MCF 10A (cell line): ENCODE measurements around the gene C2CD4D. TPM values are rescaled to one million over a fixed set of nuclear protein-coding genes. Genes with fewer than 3 reads are reported as not detected.

Source experiments
- BruUV-seq: library from RNA; stranded (reverse); fragments of 400-500 nt; replicated peaks from 2 replicates; lab custom pipeline; 2021; lab: Mats Ljungman, UMichigan
- CTCF ChIA-PET: fragments of 300-600 bp; sonication (Branson Sonifier 250); formaldehyde crosslinking; extraction: SDS; loops from one replicate; lab custom pipeline; 2021; ENCODE audit warnings: antibody characterized with exemption, inconsistent platforms; lab: Yijun Ruan, JAX
- POLR2A ChIA-PET: fragments of 300-600, 350-650 bp; sonication (Branson Sonifier 250); formaldehyde crosslinking; extraction: SDS; loops from one replicate; lab custom pipeline; 2020; ENCODE audit warnings: antibody characterized with exemption, inconsistent platforms; lab: Yijun Ruan, JAX
- DNase-seq: peaks from one replicate; pipeline ENCODE4 v3.0.0-alpha.2; 2018; ENCODE audit not compliant: unreplicated experiment
- H3K27ac Mint-ChIP-seq: one replicate; pipeline ENCODE4 v1.8.0; 2022; ENCODE audit warnings: mild to moderate bottlenecking, low read depth, mixed read lengths; ENCODE audit not compliant: unreplicated experiment
- H3K27me3 Mint-ChIP-seq: one replicate; pipeline ENCODE4 v1.8.0; 2022; ENCODE audit warnings: mixed read lengths; ENCODE audit not compliant: insufficient read depth, unreplicated experiment
- H3K36me3 Mint-ChIP-seq: one replicate; pipeline ENCODE4 v1.8.0; 2022; ENCODE audit warnings: mild to moderate bottlenecking, moderate library complexity, mixed read lengths; ENCODE audit not compliant: insufficient read depth, unreplicated experiment
- H3K4me1 Mint-ChIP-seq: one replicate; pipeline ENCODE4 v1.8.0; 2022; ENCODE audit warnings: mixed read lengths; ENCODE audit not compliant: insufficient read depth, unreplicated experiment
- H3K4me3 Mint-ChIP-seq: one replicate; pipeline ENCODE4 v1.8.0; 2022; ENCODE audit warnings: mild to moderate bottlenecking, moderate library complexity, mixed read lengths; ENCODE audit not compliant: unreplicated experiment
- H3K9me3 Mint-ChIP-seq: one replicate; pipeline ENCODE4 v1.8.0; 2022; ENCODE audit warnings: mixed read lengths; ENCODE audit not compliant: unreplicated experiment
- CTCF ChIP-seq: fragments of 200-600 bp; IDR thresholded peaks from one replicate; pipeline ENCODE4 v1.8.0; 2022; ENCODE audit warnings: antibody characterized with exemption, mild to moderate bottlenecking; ENCODE audit not compliant: unreplicated experiment
- intact Hi-C: fragments of 100-400 bp; cut with micrococcal nuclease; formaldehyde crosslinking; loops from 2 replicates; pipeline ENCODE4 v1.14.1; 2022
- total RNA-seq: library from RNA; stranded (reverse); gene quantifications from 2 replicates; pipeline ENCODE4 v1.2.3, GENCODE V29; 2022

The C2CD4D gene
- total RNA-seq, 1 experiment from 2014 or later, result not detected

- ChIA-PET CTCF (interaction anchor here (0.7 to 0.9 kb wide), 2 partner anchors 31 to 71 kb away, joined by 3 to 4 read pairs; no protein-coding TSS in a partner anchor), POLR2A (interaction anchor here (1.1 kb wide), 1 partner anchor 15 kb away, joined by 4 read pairs; the partner anchor contains the start of gene TDRKH)
- no peak for TF ChIP-seq CTCF
- no peaks in the 10 kb centered on the region for H3K9me3 Mint-ChIP-seq
- H3K4me3 Mint-ChIP-seq, result no peak within 1 kb of the TSS
- no TSS peak for BruUV-seq
- H3K36me3 Mint-ChIP-seq, result no peaks in the 10 kb centered on the region
- no peaks in the 10 kb centered on the region for H3K4me1 Mint-ChIP-seq
- peaks cover 68% of the 10 kb centered on the region for H3K27me3 Mint-ChIP-seq
- DNase-seq, result no peak
- intact Hi-C loops, result no loop called here
- no peak within 1 kb of the TSS for H3K27ac Mint-ChIP-seq
Measured at GRCh38 chr1:151805066-151805820, 34.4 kb downstream of the C2CD4D start, which contains the start of gene LINGO4. Gene LINGO4 (minus strand): TSS chr1:151805419. CDS start chr1:151802704, 2,715 bp downstream.

GRCh38 chr1:151803915-151804314 lies 35.7 kb downstream of the C2CD4D start:
- DNase-seq, result no peak
- BruUV-seq, result no TSS peak
- Mint-ChIP-seq H3K27ac (no peak overlapping the region), H3K4me3 (no peak overlapping the region), H3K36me3 (no peaks in the 10 kb centered on the region), H3K9me3 (no peaks in the 10 kb centered on the region), H3K27me3 (peaks cover 79% of the 10 kb centered on the region), H3K4me1 (peaks cover 8% of the 10 kb centered on the region)
- CTCF ChIA-PET, result interaction anchor here (1.0 kb wide), 1 partner anchor 32 kb away, joined by 4 read pairs; no protein-coding TSS in a partner anchor
- no peak for TF ChIP-seq CTCF
- intact Hi-C loops, result no loop called here
- POLR2A ChIA-PET, result interaction anchor here (1.6 kb wide), 1 partner anchor 14 kb away, joined by 9 read pairs; the partner anchor contains the start of gene TDRKH

GRCh38 chr1:151803164-151803563 lies 36.5 kb downstream of the C2CD4D start:
- no TSS peak for BruUV-seq
- no peak for TF ChIP-seq CTCF
- no peaks in the 10 kb centered on the region for H3K9me3 Mint-ChIP-seq
- POLR2A ChIA-PET, result interaction anchor here (1.6 to 1.8 kb wide), 2 partner anchors 13 to 17 kb away, joined by 6 to 9 read pairs; partner anchors contain the start of gene TDRKH
- CTCF ChIA-PET, result interaction anchor here (1.0 kb wide), 1 partner anchor 33 kb away, joined by 4 read pairs; no protein-coding TSS in a partner anchor
- H3K36me3 Mint-ChIP-seq, result no peaks in the 10 kb centered on the region
- intact Hi-C loops, result no loop called here
- no peak for DNase-seq
- H3K27ac Mint-ChIP-seq, result no peak overlapping the region
- peaks cover 79% of the 10 kb centered on the region for H3K27me3 Mint-ChIP-seq
- H3K4me1 Mint-ChIP-seq, result peaks cover 8% of the 10 kb centered on the region
- no peak overlapping the region for H3K4me3 Mint-ChIP-seq

- no TSS peak for BruUV-seq
- no peak for TF ChIP-seq CTCF
- ChIA-PET CTCF (interaction anchor here (0.6 to 0.7 kb wide), 3 partner anchors 11 to 235 kb away, joined by 3 read pairs; no protein-coding TSS in a partner anchor), POLR2A (interaction anchor here (1.6 to 1.8 kb wide), 2 partner anchors 13 to 18 kb away, joined by 6 to 9 read pairs; partner anchors contain the start of gene TDRKH)
- intact Hi-C loops, result no loop called here
- peaks cover 71% of the 10 kb centered on the region for H3K27me3 Mint-ChIP-seq
- no peak overlapping the region for H3K4me3 Mint-ChIP-seq
- no peaks in the 10 kb centered on the region for H3K36me3 Mint-ChIP-seq
- H3K27ac Mint-ChIP-seq, result no peak overlapping the region
- DNase-seq, result no peak
- H3K4me1 Mint-ChIP-seq, result peaks cover 8% of the 10 kb centered on the region
- H3K9me3 Mint-ChIP-seq, result no peaks in the 10 kb centered on the region
Measured at GRCh38 chr1:151802372-151802771, 37.2 kb downstream of the C2CD4D start.
